GM12892 (cell line): ENCODE data around the gene PLXNB3.

Experiments
- POLR2A ChIP-seq: IDR thresholded peaks from 2 replicates; pipeline ENCODE4 v1.6.1; 2011; ENCODE audit warnings: low read depth, low read length, control low read depth
- TAF1 ChIP-seq: IDR thresholded peaks from 2 replicates; pipeline ENCODE4 v1.6.1; 2011; ENCODE audit warnings: low read depth, mild to moderate bottlenecking, control low read depth, low read length, borderline replicate concordance

DNA sequence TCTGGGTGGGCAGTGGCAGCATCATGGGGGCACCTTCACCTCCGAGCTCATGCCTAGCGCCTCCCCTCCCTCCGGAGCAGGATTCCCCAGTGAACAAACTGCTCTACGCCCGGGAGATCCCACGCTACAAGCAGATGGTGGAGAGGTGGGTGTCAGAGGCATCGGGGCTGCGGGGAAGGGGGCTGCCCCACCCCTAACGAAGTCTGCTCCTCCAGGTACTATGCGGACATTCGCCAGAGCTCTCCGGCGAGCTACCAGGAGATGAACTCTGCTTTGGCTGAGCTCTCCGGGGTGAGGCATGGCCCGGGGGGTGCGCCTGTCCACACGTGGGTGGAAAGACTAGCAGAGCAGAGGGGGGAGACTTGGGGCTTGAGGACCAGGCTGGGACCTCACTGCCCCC, 14.1 kb downstream of the PLXNB3 start:
- TF ChIP-seq POLR2A (no peak), TAF1 (no peak)
